Liver (tissue), 9 donors: ENCODE data around the gene SNRPA1. TPM values are rescaled to one million over a fixed set of nuclear protein-coding genes. Genes with fewer than 3 reads are reported as not detected.

Experiments used
- DNase-seq: peaks from one replicate; pipeline ENCODE4 v3.0.0-alpha.2; 2017; ENCODE audit warnings: low spot score
- H3K27ac ChIP-seq, 2 donors: one replicate each; pipeline ENCODE4 v1.7.0; 2013; ENCODE audit warnings: inconsistent platforms in 2 of 2, low read length in 2 of 2, control low read depth in 1 of 2, low read depth in 1 of 2, mild to moderate bottlenecking in 1 of 2
- H3K27me3 ChIP-seq, 4 donors: one replicate each; pipeline versions ENCODE4 v1.6.1 to v1.7.0; 2013; ENCODE audit warnings: low read length in 3 of 4, inconsistent platforms in 1 of 4, mild to moderate bottlenecking in 1 of 4, moderate library complexity in 1 of 4; ENCODE audit not compliant: control insufficient read depth in 4 of 4, insufficient read depth in 4 of 4
- H3K36me3 ChIP-seq, 4 donors: one replicate each; pipeline versions ENCODE4 v1.6.1 to v1.7.0; 2013; ENCODE audit warnings: low read length in 3 of 4, mild to moderate bottlenecking in 3 of 4, low read depth in 1 of 4, moderate library complexity in 1 of 4; ENCODE audit not compliant: control insufficient read depth in 4 of 4, insufficient read depth in 3 of 4
- H3K4me1 ChIP-seq, 4 donors: one replicate each; pipeline versions ENCODE4 v1.6.1 to v1.7.0; 2013; ENCODE audit warnings: low read length in 3 of 4, mild to moderate bottlenecking in 3 of 4, moderate library complexity in 1 of 4; ENCODE audit not compliant: control insufficient read depth in 4 of 4, insufficient read depth in 4 of 4
- H3K4me3 ChIP-seq, 3 donors: one replicate each; pipeline versions ENCODE4 v1.6.1 to v1.7.0; 2013; ENCODE audit warnings: low read length in 3 of 3, control low read depth in 1 of 3, low read depth in 1 of 3, mild to moderate bottlenecking in 1 of 3
- H3K9ac ChIP-seq, 2 donors: one replicate each; pipeline ENCODE4 v1.7.0; 2013; ENCODE audit warnings: low read length in 2 of 2, mild to moderate bottlenecking in 2 of 2, moderate library complexity in 2 of 2, control low read depth in 1 of 2, low read depth in 1 of 2
- H3K9me3 ChIP-seq, 4 donors: one replicate each; pipeline versions ENCODE4 v1.6.1 to v1.7.0; 2013; ENCODE audit warnings: low read length in 3 of 4; ENCODE audit not compliant: control insufficient read depth in 4 of 4
- FOXA1 ChIP-seq: IDR thresholded peaks from 2 replicates; pipeline ENCODE4 v1.6.1; 2016; ENCODE audit warnings: antibody characterized with exemption
- FOXA2 ChIP-seq: IDR thresholded peaks from 2 replicates; pipeline ENCODE4 v1.6.1; 2016; ENCODE audit warnings: antibody characterized with exemption
- GABPA ChIP-seq, 2 donors: IDR thresholded peaks in 1 of 2; conservative IDR thresholded peaks in 1 of 2; 2 replicates each; pipeline ENCODE4 v1.6.1; 2016; ENCODE audit warnings: antibody characterized with exemption in 2 of 2, mild to moderate bottlenecking in 1 of 2, moderate library complexity in 1 of 2
- HNF4A ChIP-seq, 2 donors: conservative IDR thresholded peaks; 2 replicates each; pipeline ENCODE4 v1.6.1; 2016; ENCODE audit warnings: antibody characterized with exemption in 2 of 2, mild to moderate bottlenecking in 2 of 2
- HNF4G ChIP-seq: IDR thresholded peaks from 2 replicates; pipeline ENCODE4 v1.6.1; 2016; ENCODE audit warnings: antibody characterized with exemption
- JUND ChIP-seq, 2 donors: IDR thresholded peaks; 2 replicates each; pipeline ENCODE4 v1.6.1; 2016; ENCODE audit warnings: antibody characterized with exemption in 2 of 2
- MAX ChIP-seq: IDR thresholded peaks from 2 replicates; pipeline ENCODE4 v1.6.1; 2016; ENCODE audit warnings: antibody characterized with exemption
- NR2F2 ChIP-seq: IDR thresholded peaks from 2 replicates; pipeline ENCODE4 v1.6.1; 2016; ENCODE audit warnings: antibody characterized with exemption
- RAD21 ChIP-seq, 2 donors: IDR thresholded peaks; 2 replicates each; pipeline ENCODE4 v1.6.1; 2016; ENCODE audit warnings: antibody characterized with exemption in 2 of 2, mild to moderate bottlenecking in 2 of 2
- RXRA ChIP-seq, 2 donors: IDR thresholded peaks; 2 replicates each; pipeline ENCODE4 v1.6.1; 2017 to 2018; ENCODE audit warnings: antibody characterized with exemption in 2 of 2, mild to moderate bottlenecking in 1 of 2
- SP1 ChIP-seq: IDR thresholded peaks from 2 replicates; pipeline ENCODE4 v1.6.1; 2018; ENCODE audit warnings: antibody characterized with exemption, mild to moderate bottlenecking
- TAF1 ChIP-seq: conservative IDR thresholded peaks from 2 replicates; pipeline ENCODE4 v1.6.1; 2016; ENCODE audit warnings: antibody characterized with exemption, mild to moderate bottlenecking
- YY1 ChIP-seq: IDR thresholded peaks from 2 replicates; pipeline ENCODE4 v1.6.1; 2016; ENCODE audit warnings: antibody characterized with exemption, mild to moderate bottlenecking
- WGBS: extraction: QIAGEN DNeasy Blood & Tissue Kit; methylation state at CpG from one replicate; pipeline ENCODE4 v1.1.7; 2013; 5-methylcytosine and 5-hydroxymethylcytosine counted together
- polyA plus RNA-seq, 2 donors: library from polyadenylated mRNA; stranded (reverse) in 1 of 2; unstranded in 1 of 2; fragments of 200-250 nt in 1 of 2; fragments of >200 nt in 1 of 2; fragmentation: Nextera tagmentation in 1 of 2; extraction: Ambion mirVana in 1 of 2; gene quantifications; one replicate each; pipeline versions ENCODE4 v1.2.1 to v1.2.3, GENCODE V29; 2013 to 2015
- total RNA-seq, 2 donors: library from RNA; depleted of rRNA; stranded (reverse); fragments of >200 nt; gene quantifications; one replicate each; pipeline ENCODE4 v1.2.3, GENCODE V29; 2014
- TF ChIP-seq, protein P1 (sequence below): IDR thresholded peaks from 2 replicates; pipeline ENCODE4 v1.6.1; 2016; ENCODE audit warnings: antibody characterized with exemption, mild to moderate bottlenecking
- TF ChIP-seq, protein P2 (sequence below): fragments of 150-350 bp; IDR thresholded peaks from 2 replicates; pipeline ENCODE4 v1.5.1; 2017; ENCODE audit warnings: improper control_type of control experiment, low read depth, low read length; ENCODE audit not compliant: missing input control
- donor health status: healthy.
- donor health status: healthy.
- donor health status: healthy.
- donor health status: healthy.
- donor health status: healthy.

Gene SNRPA1
- total and polyA plus RNA-seq, 4 donors: 12.7 to 31.7 (median 18.0) TPM

DNA sequence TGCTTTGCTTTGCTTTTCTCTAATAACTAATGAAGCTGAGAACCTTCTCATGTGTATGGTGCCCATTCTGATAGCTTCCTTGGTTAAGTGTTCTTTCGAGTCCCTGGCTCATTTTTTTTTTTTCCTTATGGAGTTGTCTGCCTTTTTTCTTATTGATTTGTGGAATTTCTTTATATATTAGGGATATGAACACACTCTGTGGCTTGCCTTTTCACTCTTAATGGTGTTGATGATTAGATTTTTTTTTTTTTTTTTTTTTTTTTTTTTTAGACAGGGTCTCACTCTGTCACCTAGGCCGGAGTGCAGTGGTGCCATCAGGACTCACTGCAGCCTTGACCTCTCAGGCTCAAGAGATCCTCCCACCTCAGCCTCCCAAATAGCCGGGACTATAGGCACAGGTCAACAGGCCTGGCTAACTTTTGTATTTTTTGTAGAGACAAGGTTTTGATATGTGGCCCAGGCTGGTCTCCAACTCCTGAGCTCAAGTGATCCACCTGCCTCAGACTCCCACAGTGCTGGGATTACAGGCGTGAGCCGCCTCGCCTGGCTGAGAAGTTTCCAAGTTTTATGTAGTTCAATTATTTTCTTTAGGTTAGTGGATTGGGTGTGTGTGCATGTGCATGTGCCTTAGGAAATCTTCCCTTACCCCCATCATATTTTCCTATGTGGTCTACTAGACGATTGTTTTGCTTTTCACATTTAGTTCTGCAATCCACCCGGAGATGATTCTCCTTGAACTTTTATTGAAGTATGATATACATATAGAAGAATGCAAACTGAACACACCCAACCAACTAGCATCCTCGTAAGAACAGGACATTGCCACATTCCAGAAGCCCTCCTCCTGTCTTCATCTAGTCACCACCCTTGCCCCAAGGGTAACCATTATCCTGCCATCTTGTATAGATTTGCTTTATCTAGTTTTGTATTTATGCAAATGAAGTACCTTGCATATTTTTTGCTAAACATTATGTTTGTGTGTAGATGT is 1.7 kb upstream of the SNRPA1 start:
- no peak for TF ChIP-seq NR2F2
- no peak for TF ChIP-seq RXRA (IDR thresholded peaks at IDR 0.05)
- no peak for TF ChIP-seq FOXA1
- no peak for TF ChIP-seq MAX
- no peak for TF ChIP-seq HNF4A (conservative IDR thresholded peaks at IDR 0.05)
- no peak for TF ChIP-seq FOXA2
- no peak for TF ChIP-seq YY1
- TF ChIP-seq HNF4G: no peak
- TF ChIP-seq, protein P1, sequence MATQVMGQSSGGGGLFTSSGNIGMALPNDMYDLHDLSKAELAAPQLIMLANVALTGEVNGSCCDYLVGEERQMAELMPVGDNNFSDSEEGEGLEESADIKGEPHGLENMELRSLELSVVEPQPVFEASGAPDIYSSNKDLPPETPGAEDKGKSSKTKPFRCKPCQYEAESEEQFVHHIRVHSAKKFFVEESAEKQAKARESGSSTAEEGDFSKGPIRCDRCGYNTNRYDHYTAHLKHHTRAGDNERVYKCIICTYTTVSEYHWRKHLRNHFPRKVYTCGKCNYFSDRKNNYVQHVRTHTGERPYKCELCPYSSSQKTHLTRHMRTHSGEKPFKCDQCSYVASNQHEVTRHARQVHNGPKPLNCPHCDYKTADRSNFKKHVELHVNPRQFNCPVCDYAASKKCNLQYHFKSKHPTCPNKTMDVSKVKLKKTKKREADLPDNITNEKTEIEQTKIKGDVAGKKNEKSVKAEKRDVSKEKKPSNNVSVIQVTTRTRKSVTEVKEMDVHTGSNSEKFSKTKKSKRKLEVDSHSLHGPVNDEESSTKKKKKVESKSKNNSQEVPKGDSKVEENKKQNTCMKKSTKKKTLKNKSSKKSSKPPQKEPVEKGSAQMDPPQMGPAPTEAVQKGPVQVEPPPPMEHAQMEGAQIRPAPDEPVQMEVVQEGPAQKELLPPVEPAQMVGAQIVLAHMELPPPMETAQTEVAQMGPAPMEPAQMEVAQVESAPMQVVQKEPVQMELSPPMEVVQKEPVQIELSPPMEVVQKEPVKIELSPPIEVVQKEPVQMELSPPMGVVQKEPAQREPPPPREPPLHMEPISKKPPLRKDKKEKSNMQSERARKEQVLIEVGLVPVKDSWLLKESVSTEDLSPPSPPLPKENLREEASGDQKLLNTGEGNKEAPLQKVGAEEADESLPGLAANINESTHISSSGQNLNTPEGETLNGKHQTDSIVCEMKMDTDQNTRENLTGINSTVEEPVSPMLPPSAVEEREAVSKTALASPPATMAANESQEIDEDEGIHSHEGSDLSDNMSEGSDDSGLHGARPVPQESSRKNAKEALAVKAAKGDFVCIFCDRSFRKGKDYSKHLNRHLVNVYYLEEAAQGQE: no peak
- TF ChIP-seq GABPA (IDR thresholded peaks at IDR 0.05 in 1 of 2, conservative IDR thresholded peaks at IDR 0.05 in 1 of 2): no peak
- no peak for TF ChIP-seq SP1
- TF ChIP-seq JUND (IDR thresholded peaks at IDR 0.05): no peak
- TF ChIP-seq RAD21 (IDR thresholded peaks at IDR 0.05): no peak
- no peak for TF ChIP-seq TAF1
- TF ChIP-seq, protein P2, sequence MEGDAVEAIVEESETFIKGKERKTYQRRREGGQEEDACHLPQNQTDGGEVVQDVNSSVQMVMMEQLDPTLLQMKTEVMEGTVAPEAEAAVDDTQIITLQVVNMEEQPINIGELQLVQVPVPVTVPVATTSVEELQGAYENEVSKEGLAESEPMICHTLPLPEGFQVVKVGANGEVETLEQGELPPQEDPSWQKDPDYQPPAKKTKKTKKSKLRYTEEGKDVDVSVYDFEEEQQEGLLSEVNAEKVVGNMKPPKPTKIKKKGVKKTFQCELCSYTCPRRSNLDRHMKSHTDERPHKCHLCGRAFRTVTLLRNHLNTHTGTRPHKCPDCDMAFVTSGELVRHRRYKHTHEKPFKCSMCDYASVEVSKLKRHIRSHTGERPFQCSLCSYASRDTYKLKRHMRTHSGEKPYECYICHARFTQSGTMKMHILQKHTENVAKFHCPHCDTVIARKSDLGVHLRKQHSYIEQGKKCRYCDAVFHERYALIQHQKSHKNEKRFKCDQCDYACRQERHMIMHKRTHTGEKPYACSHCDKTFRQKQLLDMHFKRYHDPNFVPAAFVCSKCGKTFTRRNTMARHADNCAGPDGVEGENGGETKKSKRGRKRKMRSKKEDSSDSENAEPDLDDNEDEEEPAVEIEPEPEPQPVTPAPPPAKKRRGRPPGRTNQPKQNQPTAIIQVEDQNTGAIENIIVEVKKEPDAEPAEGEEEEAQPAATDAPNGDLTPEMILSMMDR: no peak
- no peak overlapping the region for H3K27ac ChIP-seq
- 88% methylated on average over 9 of the region's 9 CpGs for WGBS

GRCh38 chr15:101295607-101296161 is 636 bp upstream of the SNRPA1 start:
- TF ChIP-seq JUND (IDR thresholded peaks at IDR 0.05) (no peak), HNF4A (conservative IDR thresholded peaks at IDR 0.05) (peak in 1 of 2 donors; percentile 48)
- Histone ChIP-seq H3K27me3 (no peaks in the 10 kb centered on the region), H3K27ac (peak overlapping the region; percentile 96 to 97), H3K4me1 (peaks cover 0 to 33% (median 13%) of the 10 kb centered on the region in 4 donors), H3K9me3 (no peaks in the 10 kb centered on the region), H3K9ac (peak overlapping the region; percentile 69 to 83), H3K4me3 (peak overlapping the region; percentile 59 to 90 (median 86)), H3K36me3 (no peaks in the 10 kb centered on the region)
- no peak for DNase-seq
- WGBS: 2% methylated on average over 20 of the region's 20 CpGs

More for the DNA sequence above, 1.7 kb upstream of the SNRPA1 start:
- Histone ChIP-seq H3K4me1 (peaks cover 0 to 33% (median 13%) of the 10 kb centered on the region in 4 donors), H3K9me3 (no peaks in the 10 kb centered on the region), H3K27me3 (no peaks in the 10 kb centered on the region), H3K4me3 (peak overlapping the region in 1 of 3 donors; percentile 59), H3K36me3 (no peaks in the 10 kb centered on the region), H3K9ac (no peak overlapping the region)
- DNase-seq: no peak
